GM21390 (cell line): ENCODE results near the gene THOP1.
A peak's percentile ranks its signal among the peaks of the same experiment; 100 is the strongest.
"Not testable (repeated sequence)": the region's sequence is repeated elsewhere in the genome, so short reads cannot be mapped to it uniquely, and the experiment has no call there.

Experiments used
- ATAC-seq: cut with Tn5 transposase; IDR thresholded peaks from one replicate; pipeline ENCODE4 v1.9.1; 2021; ENCODE audit not compliant: unreplicated experiment

THOP1 gene

DNA sequence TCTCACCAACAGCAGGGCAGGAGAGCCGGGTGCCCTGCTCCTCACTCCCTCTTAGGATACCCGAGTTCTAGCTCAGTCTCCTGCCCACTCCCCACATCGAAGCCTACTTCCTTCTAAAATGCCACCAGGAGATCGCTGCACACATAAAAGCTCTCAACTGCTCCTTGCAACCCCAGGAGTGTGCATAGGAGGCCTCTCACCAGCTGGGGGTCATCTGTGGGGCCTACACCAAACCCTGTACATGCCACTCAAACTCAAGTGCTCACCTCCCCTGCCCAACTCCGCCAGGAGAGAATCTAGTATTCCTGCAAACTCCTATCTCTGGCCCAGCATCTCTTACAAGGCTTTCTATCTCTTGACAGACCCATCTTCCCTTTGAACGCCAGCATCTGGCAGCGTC, 5.0 kb upstream of the THOP1 start:
- ATAC-seq = no peak

DNA sequence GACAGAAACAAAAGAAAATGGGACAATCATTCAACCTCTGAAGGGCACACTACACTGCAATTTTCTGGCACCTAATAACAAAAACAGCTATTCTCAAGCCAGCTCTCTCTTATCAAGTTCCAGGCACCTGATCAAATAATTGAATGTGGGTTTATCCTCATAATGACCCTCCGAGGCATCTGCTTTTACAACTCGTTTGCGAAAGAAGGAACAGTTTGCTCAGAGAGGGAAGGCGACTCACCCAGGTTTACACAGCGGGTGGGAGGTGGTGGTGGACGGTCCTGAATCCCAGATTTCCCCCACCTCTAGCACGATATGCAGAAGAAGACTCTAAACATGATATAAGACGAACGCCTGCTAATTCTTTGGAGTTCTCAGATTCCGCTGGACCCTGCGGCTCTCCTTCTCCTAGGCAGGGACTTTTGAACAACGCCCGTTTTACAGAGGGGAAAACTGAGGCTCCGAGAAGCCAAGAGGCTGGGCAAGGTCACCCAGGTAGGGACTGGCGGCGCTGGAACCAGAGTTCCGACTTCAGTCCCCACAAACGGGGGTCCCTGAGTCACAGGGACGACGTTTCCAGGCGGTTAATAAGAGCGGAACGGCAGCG, 2.9 kb upstream of the THOP1 start:
- ATAC-seq = no peak

DNA sequence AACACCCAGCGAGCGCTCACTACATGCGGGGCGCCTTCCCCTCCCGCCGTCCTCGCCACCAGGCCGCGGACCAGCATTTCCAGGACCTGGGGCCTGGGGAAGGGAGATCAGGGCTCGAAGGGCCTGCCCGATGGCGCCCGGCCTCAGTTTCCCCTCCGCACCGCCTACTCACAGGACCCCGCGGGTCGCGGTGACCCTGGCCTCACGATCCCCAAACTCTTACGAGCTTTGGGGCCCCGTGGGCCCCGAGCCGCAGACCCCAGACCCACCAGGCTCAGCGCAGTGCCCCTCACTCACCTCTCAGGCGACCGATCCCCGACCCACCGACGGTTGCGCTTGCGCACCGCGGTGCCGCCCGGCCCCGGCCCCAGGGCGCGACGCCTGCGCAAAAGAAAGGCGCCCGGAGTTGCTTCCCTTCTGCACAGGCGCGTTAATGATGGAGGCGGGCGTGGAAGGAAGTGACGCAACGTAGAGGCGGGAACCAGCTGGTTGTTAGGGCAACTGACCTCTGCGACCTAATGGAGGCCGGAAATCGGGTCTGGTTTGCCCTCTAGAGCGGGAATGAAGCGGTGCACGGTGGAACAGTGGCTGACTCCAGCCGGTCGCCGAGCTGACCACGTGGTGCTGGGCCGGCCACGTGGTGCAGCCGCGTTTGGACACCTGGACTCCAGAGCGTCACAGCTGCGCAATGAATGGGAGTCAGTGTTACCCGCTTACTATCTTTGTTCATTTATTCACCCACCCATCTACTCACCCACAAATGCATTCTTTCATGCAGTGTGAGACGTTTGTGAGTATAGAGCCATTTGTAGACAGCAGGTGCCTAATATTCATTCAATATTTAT, 2.1 kb upstream of the THOP1 start, which contains the start of gene SGTA:
SGTA (minus strand) TSS at position 338 of the 845 bp plus-strand sequence. CDS start 14,205 bp downstream, outside the sequence.
- ATAC-seq = peak; percentile 76

DNA sequence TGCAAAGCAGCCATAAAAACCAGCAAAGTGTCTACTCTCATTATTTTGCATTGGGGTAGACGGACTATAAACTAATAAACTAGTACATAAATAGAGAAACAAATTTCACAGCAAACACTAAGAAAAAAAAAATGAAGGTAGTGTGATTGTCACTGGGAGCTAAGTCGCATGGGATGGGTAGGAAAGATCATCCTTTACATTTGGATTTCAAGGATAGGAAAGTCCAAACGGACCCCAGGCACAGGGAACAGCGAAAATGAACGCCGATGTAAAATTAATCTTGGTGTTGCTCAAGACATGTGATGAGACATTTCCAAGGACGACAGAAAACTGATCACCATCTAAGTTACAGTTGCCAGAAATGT, 1.5 kb upstream of the THOP1 start:
- no peak for ATAC-seq

DNA sequence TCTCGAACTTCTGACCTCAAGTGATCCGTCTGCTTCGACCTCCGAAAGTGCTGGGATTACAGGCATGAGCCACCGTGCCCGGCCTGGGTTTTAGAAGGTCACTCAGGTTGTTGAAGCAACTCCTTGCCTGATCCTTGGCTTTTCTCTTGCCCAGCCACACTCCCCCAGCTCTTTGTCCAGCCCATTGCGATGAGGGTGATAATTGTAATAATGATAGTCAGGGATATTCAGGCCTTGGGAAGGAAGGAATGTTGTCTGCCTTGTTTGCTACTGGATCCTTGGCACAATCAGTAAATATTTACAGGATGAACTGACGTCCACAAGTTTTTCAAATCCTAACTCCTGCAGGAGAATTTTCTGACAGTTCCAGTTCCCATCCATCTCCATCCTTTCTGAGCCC, 1.8 kb downstream of the THOP1 start:
- ATAC-seq = no peak

DNA sequence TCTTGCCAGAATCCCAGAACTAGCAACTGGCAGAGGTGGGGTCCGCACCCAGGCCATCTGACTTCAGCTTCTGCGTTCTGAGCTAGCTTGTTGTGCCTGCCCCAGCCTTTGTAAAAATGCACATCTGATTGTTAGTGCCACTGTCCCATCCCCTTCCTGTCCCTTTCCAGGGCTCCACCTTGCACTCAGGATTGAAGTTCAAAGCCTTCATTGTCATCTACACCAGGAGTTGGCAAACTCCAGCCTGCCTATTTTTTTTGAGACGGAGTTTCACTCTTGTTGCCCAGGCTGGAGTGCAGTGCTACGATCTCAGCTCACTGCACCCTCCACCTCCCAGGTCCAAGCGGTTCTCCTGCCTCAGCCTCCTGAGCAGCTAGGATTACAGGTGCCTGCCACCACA, 2.9 kb downstream of the THOP1 start:
- ATAC-seq = no peak

DNA sequence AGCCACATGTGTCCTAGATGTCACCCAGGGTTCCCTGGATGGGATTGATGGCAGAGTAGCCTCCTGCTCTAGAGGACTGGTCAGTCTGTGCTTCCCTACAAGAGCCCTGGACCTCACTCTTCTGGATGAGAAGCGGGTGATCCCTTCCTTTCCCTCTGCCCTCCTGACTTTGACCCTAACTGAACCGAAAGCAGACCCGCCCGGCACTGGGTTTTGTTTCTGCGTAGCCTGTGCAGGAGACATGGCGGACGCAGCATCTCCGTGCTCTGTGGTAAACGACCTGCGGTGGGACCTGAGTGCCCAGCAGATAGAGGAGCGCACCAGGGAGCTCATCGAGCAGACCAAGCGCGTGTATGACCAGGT, 4.9 kb downstream of the THOP1 start:
- ATAC-seq = no peak

DNA sequence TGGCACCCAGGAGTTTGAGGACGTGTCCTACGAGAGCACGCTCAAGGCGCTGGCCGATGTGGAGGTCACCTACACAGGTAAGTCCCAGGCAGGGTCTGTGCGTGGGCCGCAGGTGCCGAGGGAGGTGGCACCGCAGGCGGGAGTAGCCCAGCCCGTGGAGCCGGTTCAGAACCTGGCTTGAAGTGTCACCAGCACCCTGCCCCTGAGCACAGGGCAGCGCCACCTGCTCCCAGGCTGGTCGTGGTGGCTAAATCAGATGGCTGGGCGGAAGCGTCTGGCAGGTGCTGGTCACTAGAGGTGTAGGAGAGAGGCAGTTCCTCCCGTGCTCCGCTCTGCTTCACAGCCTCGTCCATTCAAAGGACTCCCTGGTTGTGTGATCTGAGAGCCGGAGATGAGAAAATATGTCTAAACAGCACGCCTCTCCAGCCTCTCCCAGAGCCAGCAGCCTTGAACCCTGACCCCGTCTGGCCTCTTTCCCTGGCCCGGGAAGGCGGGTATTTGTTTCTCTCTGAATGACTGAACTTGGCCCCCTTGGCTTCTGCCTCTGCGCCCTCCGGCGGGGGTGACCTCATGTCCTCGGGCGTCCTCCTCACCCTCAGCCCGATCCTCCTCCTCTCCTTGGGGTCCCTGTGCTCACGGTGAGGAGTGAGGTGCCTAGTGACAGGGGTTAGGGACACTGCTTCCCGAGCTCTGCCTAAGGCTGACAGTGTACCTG, 5.4 kb downstream of the THOP1 start:
- no peak for ATAC-seq

DNA sequence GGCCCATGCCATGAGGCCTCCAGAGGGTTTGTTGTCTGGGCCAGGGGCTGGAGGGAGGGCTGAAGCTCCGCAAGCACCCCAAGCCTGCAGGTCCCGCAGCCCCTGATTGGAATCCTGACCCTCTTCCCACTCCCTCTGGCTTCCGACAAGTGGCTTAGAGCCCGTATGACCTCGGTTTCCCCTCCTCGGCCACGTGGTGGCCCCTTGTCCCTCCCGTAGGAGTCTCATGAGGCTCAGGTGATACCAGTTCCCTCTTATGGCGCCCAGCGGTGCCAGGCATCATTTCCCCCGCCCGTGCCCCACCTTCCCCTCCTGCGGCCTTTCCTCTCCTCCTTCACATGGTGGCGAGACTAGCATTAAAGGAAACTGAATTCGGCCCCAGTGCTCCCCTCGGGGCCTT, 6.1 kb downstream of the THOP1 start:
- no peak for ATAC-seq

DNA sequence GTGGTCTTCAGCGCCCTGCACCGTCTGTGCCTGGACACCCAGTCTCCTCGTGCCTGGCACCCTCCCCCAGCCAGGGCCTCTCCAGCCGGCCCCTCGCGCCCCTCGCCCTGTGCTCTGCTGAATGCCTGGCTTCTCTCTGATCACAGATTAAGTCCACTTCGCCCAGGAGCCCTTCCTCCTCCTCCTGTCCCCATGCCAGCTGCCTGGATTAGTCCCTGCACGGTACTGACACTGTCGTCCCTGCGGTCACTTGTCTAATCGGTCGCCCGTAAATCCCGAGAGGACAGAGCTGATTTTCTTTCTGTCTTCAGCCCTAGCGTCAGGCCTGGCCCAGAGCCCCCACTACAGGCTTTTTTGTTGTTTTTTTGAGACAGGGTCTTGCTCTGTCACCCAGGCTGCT, 6.6 kb downstream of the THOP1 start:
- no peak for ATAC-seq

DNA sequence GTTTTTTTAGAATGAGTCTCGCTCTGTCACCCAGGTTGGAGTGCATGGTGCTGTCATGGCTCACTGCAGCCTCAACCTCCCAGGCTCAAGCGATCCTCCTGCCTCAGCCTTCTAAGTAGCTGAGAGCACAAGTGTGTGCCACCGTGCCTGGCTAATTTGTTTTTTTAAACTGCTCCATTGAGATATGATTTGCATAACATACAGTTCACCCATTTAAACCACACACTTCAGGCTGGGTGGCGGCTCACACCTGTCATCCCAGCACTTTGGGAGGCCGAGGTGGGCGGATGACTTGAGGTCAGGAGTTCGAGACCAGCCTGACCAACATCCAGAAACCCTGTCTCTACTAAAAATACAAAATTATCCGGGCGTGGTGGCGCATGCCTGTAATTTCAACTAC, 7.4 kb downstream of the THOP1 start:
- not testable (repeated sequence) for ATAC-seq

DNA sequence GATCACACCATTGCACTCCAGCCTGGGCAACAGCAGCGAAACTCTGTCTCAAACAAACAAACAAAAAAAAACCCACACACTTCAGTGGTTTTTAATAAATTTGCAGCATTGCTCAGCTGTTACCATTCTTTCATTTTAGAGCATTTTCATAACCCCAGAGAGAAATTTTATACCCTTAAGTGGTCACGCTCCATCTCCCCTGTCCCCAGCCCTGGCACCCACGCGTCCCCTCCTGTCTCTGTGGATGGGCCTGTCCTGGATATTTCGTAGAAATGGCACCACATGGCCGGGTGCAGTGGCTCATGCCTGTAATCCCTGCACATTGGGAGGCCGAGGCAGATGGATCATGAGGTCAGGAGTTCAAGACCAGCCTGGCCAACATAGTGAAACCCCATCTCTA, 7.8 kb downstream of the THOP1 start:
- ATAC-seq = no peak

DNA sequence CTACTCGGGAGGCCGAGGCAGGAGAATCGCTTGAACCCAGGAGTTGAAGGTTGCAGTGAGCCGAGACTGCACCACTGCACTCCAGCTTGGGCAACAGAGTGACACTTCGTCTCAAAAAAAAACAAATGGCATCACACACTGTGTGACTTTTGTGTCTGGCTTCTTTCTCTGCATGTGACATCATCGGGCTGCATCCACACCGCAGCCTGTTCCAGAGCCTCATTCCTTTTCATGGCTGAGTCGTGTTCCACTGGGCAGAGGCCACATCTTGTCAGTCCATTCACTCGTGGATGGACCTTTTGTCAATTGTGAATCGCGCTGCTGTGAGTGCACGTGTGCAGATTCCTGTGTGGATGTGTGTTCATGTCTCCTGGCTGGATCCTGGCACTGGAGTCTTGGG, 8.3 kb downstream of the THOP1 start:
- no peak for ATAC-seq

DNA sequence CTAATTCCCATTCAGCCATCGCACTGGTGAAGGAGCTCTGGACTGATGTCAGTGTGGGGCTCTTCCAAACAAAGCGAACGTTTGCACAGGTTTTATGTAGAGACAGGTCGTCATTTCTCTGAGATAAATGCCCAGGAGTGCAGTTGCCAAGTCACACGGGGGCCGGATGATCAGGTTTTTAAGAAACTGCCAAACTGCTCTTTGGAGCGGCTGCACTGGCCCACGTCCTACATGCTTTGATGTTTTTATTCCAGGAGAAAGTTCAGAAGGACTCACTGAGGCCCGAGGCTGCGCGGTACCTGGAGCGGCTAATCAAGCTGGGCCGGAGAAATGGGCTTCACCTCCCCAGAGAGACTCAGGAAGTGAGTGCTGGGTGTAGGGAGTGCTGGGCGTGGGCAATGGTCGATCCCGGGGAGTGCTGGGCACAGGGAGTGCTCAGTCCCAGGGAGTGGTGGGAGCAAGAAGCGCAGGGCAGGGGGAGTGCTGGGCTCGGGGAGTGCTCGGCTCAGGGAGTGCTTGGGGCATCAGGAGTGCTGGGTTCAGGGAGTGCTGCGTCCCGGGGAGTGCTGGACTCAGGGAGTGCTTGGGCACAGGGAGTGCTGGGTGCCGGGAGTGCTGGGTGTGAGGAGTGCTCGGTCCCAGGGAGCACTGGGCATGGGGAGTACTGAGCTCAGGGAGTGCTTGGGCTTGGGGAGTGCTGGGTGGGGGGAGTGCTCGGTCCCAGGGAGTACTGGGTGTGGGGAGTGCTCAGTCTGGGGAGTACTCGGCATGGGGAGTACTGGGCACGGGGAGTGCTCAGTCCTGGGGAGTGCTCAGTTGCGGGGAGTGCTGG, 10.7 kb downstream of the THOP1 start:
- ATAC-seq = no peak

DNA sequence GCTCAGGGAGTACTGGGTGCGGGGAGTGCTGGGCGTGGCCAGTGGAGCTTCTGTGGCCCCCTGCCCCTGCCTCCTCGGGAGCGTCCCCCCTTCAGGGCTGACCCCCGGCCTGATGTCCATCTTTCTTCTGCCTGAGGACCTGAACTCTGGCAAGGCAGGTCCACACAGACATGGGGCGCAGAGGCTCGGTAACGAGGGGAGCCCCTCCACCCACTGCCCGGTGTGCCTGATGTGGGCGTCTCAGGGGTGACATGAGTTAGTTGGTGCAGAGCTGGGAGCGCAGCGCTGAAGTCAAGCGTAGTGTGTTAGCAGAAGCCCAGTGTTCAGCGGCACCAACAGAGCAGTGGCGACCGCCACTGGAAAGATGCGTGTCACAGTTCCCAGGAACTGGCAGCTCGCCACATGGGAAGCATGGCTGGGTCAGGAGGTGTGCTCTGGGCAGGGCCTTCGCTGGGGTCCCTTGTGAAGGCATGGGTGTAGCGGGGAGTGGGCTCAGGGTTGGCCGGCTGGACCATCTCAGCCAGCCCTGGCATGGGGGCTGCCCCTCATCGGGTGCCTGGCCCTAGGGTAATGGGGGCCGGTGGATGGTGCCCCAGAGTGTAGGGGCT, 11.5 kb downstream of the THOP1 start:
- ATAC-seq = no peak

DNA sequence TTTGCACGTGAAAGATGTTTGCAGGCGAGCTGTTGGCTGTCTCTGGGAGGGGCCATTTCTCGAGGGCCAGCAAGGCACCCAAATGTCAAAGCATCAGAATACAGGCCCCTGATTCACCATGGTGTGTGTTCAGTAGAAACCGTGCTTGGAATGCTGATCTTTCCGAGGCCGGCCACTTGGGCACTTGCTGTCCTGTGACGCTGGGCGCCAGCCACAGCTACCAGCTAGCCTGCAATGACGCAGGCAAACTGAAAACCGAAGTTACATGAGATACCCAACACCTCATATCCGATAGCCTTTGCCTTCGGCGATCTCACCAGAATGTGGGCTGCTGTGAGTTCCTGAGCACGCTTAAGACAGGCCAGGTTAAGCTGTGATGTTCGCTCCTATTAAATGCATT, 12.0 kb downstream of the THOP1 start:
- ATAC-seq = no peak

DNA sequence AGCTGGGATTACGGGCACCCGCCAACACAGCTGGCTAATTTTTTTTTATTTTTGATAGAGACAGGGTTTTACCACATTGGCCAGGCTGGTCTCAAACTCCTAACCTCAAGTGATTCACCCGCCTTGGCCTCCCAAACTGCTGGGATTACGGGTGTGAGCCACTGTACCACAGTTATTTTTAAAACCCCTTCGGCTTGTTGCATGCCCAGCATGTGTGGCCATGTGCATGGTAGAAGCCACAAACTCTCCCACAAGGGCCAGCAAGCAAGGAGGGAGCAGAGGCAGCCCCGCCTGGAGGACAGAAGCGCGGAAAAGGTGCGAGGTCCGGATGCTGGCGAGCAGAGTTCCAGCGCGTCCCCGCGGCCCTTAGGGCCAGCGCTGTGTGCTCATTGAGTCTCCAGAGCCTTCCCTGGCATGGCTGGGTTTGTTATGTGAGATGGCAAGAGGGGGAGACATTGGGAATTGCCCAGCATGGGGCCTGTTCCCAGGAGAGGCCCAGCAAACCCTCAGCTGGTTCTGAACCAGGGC, 12.9 kb downstream of the THOP1 start:
- no peak for ATAC-seq

DNA sequence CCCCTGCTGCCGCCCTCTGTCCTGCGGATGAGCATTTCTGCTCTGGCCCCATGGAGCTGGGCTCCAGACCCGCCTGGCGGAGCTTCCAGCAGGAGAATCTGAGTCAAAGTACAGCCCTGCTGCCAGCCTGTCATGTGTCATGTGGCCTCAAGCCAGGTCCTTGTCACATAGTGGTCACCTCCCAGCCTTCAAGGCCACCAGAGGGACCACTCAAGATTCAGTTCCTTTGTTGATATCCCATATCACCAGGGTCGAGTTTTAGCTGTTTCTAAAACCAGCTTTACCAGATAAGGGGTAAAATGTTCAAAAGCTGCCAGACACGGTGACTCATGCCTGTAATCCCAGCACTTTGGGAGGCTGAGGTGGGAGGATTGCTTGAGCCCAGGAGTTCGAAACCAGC, 13.4 kb downstream of the THOP1 start:
- no peak for ATAC-seq

DNA sequence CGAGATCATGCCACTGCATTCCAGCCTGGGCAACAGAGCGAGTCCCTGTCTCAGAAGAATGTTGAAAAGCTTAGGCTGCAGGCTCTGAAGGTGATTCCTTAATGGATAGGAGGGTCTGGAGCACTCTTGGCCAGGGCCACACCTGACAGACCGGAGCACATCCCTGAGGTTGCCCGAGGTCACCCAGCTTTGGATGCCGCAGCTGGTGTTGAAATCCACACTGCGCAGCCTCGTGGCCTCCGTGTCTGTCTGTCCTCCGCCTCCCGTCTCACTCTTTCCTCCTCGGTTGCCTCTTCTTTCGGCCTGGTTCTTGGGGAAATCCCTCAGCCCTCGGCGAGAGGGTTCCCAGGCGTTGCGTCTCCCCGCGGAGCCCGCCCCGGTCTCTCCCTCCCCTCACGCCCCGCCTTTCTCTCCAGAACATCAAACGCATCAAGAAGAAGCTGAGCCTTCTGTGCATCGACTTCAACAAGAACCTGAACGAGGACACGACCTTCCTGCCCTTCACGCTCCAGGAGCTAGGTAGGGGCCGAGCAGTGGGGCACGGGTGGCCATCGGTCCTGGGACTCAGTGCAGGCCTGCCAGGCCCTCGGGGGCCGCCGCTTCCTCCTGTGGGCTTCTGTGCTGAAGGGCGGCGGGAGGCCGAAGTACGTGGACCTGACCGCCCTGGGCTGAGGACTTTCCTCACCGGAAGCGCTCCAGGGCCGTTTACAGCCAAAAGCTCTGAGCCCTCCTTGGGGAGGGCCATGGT, 14.1 kb downstream of the THOP1 start:
- ATAC-seq = no peak

DNA sequence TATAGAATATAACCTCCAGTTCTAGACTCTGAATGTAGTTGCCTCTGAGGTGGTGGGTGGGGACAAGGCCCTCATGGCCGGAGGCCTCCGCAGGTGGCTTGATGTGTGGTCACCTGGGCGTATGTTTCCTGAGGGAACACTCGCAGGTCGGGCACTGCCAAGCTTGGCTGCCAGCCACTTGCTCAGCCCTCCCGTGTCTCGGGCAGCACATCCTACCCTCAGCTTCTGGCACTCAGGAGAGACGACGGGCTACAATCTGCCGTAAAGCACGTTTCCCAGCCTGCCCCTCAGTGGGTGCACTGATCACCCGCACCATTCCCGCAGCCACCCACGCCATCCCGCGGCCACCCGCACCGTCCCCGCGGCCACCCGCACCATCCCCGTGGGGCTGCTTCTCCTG, 15.2 kb downstream of the THOP1 start:
- no peak for ATAC-seq
